Endothelial cell of umbilical vein (primary cell): ENCODE results near the gene ALDH1L1. TPM values are rescaled to one million over a fixed set of nuclear protein-coding genes. Genes with fewer than 3 reads are reported as not detected.

Experiments
- BruUV-seq: library from RNA; stranded (reverse); fragments of 400-500 nt; replicated peaks from 2 replicates; lab custom pipeline; 2021; lab: Mats Ljungman, UMichigan
- CTCF ChIA-PET: fragments of 300-600, 350-600 bp; sonication (Branson Sonifier 250); formaldehyde crosslinking; loops from one replicate; lab custom pipeline; 2021; ENCODE audit warnings: antibody characterized with exemption, inconsistent platforms; lab: Charles Lee
- POLR2A ChIA-PET: fragments of 300-600, 350-600 bp; sonication (Branson Sonifier 250); formaldehyde crosslinking; loops from one replicate; lab custom pipeline; 2021; ENCODE audit warnings: antibody characterized with exemption, inconsistent platforms; lab: Charles Lee
- DNase-seq: peaks from one replicate; pipeline ENCODE4 v3.0.0-alpha.2; 2011; ENCODE audit warnings: low read depth, low spot score
- FAIRE-seq: peaks from 2 replicates; lab custom pipeline; 2011; peaks lifted over from hg19 to GRCh38; lab: Jason Lieb, UNC
- H2AFZ ChIP-seq: 2 replicates; pipeline ENCODE4 v1.6.0; 2012; ENCODE audit warnings: low read depth, low read length, control low read depth, inconsistent platforms
- H3K27ac ChIP-seq: 2 replicates; pipeline ENCODE4 v1.5.1; 2011; ENCODE audit warnings: low read depth, mild to moderate bottlenecking, control low read depth, low read length, moderate library complexity; ENCODE audit not compliant: insufficient read depth
- H3K27me3 ChIP-seq, 2 experiments: 2 replicates each; pipeline versions ENCODE4 v1.6.0 to v1.6.1; 2011; ENCODE audit warnings: low read length in 2 of 2, mixed read lengths in 1 of 2; ENCODE audit not compliant: control insufficient read depth in 2 of 2, insufficient read depth in 2 of 2
- H3K36me3 ChIP-seq, 2 experiments: 2 replicates in 1 of 2; 3 replicates in 1 of 2; pipeline ENCODE4 v1.5.1; 2011; ENCODE audit warnings: low read length in 2 of 2, mild to moderate bottlenecking in 1 of 2, moderate library complexity in 1 of 2; ENCODE audit not compliant: control insufficient read depth in 2 of 2, insufficient read depth in 2 of 2; ENCODE audit errors: extremely low read depth in 1 of 2
- H3K4me1 ChIP-seq: 3 replicates; pipeline ENCODE4 v1.5.1; 2011; ENCODE audit warnings: mild to moderate bottlenecking, low read length; ENCODE audit not compliant: control insufficient read depth, insufficient read depth; ENCODE audit errors: extremely low read depth
- H3K4me2 ChIP-seq: 2 replicates; pipeline ENCODE4 v1.6.1; 2011; ENCODE audit warnings: low read length, control low read depth, mixed read lengths; ENCODE audit not compliant: insufficient read depth
- H3K4me3 ChIP-seq, 3 experiments: fragments of 200-600 bp in 1 of 3; sonication (generic), shearing (Covaris generic) in 1 of 3; replicated peaks in 1 of 3; 2 replicates each; pipeline ENCODE4 v1.5.1; 2011 to 2016; ENCODE audit warnings: control low read depth in 3 of 3, low read length in 3 of 3, mild to moderate bottlenecking in 2 of 3, inconsistent platforms in 1 of 3, low read depth in 1 of 3, moderate library complexity in 1 of 3; ENCODE audit not compliant: insufficient read depth in 1 of 3
- H3K79me2 ChIP-seq: 2 replicates; pipeline ENCODE4 v1.6.0; 2012; ENCODE audit warnings: low read length, inconsistent platforms; ENCODE audit not compliant: control insufficient read depth, insufficient read depth
- H3K9ac ChIP-seq: replicated peaks from 2 replicates; pipeline ENCODE3; 2011; ENCODE audit warnings: low read length, control low read depth; ENCODE audit not compliant: insufficient read depth; ENCODE audit errors: extremely low read depth
- H3K9me1 ChIP-seq: replicated peaks from 3 replicates; pipeline ENCODE4 v1.6.0; 2011; ENCODE audit warnings: mild to moderate bottlenecking, low read length; ENCODE audit not compliant: control insufficient read depth, insufficient read depth; ENCODE audit errors: extremely low read depth
- H3K9me3 ChIP-seq: replicated peaks from 2 replicates; pipeline ENCODE4 v1.5.1; 2012; ENCODE audit warnings: low read length, inconsistent platforms; ENCODE audit not compliant: control insufficient read depth, insufficient read depth
- H4K20me1 ChIP-seq: replicated peaks from 2 replicates; pipeline ENCODE3; 2011; ENCODE audit warnings: mild to moderate bottlenecking, low read length; ENCODE audit not compliant: control insufficient read depth, insufficient read depth; ENCODE audit errors: extremely low read depth
- CTCF ChIP-seq, 2 donors: IDR thresholded peaks; 1 replicate in 1 of 2; 2 replicates in 1 of 2; pipeline ENCODE4 v1.5.1; 2011; ENCODE audit warnings: low read length in 2 of 2, mild to moderate bottlenecking in 2 of 2, moderate library complexity in 2 of 2, control low read depth in 1 of 2, inconsistent platforms in 1 of 2, low read depth in 1 of 2; ENCODE audit not compliant: insufficient read depth in 1 of 2; ENCODE audit errors: extremely low read depth in 1 of 2
- EZH2 ChIP-seq: IDR thresholded peaks from 2 replicates; pipeline ENCODE4 v1.6.1; 2012; ENCODE audit warnings: borderline replicate concordance, low read depth, mild to moderate bottlenecking, moderate library complexity, low read length, inconsistent platforms; ENCODE audit not compliant: severe bottlenecking
- FOS ChIP-seq: IDR thresholded peaks from 2 replicates; pipeline ENCODE4 v1.6.1; 2011; ENCODE audit warnings: mild to moderate bottlenecking, low read length, moderate library complexity, borderline replicate concordance; ENCODE audit not compliant: insufficient read depth
- GATA2 ChIP-seq: IDR thresholded peaks from 2 replicates; pipeline ENCODE4 v1.7.0; 2011; ENCODE audit warnings: low read depth, mild to moderate bottlenecking, moderate library complexity, mixed read lengths, low read length; ENCODE audit not compliant: insufficient read length, insufficient read depth
- JUN ChIP-seq: IDR thresholded peaks from 2 replicates; pipeline ENCODE4 v1.6.1; 2011; ENCODE audit warnings: borderline replicate concordance, low read depth; ENCODE audit not compliant: insufficient read length, insufficient read depth
- MYC ChIP-seq: IDR thresholded peaks from one replicate; pipeline ENCODE4 v1.6.1; 2011; ENCODE audit warnings: mild to moderate bottlenecking, low read depth, low read length
- POLR2A ChIP-seq: IDR thresholded peaks from 2 replicates; pipeline ENCODE4 v1.6.1; 2012; ENCODE audit warnings: low read depth, mild to moderate bottlenecking, control low read depth, low read length
- POLR2AphosphoS5 ChIP-seq: IDR thresholded peaks from 2 replicates; pipeline ENCODE4 v1.6.1; 2012; ENCODE audit warnings: low read depth, mild to moderate bottlenecking, control low read depth, low read length, moderate library complexity; ENCODE audit not compliant: insufficient read depth
- dilution Hi-C: fragments of 300-500 bp; cut with MboI; formaldehyde crosslinking; loops from one replicate; pipeline ENCODE4 v1.15.0; 2019; ENCODE audit warnings: low sequenced_read_pairs; ENCODE audit not compliant: extremely low pct_ligation_motif_present
- intact Hi-C: fragments of 100-400 bp; cut with micrococcal nuclease; formaldehyde crosslinking; loops from one replicate; pipeline ENCODE4 v1.10.0; 2022
- polyA plus RNA-seq, 4 experiments: library from polyadenylated mRNA; depleted of rRNA in 3 of 4; stranded (reverse) in 3 of 4; unstranded in 1 of 4; fragments of >200 nt; gene quantifications; 2 replicates each; pipeline versions ENCODE4 v1.2.1 to v1.2.3, GENCODE V29; 2011 to 2012; ENCODE audit warnings: missing spikeins in 1 of 4
- total RNA-seq: library from RNA; stranded (reverse); gene quantifications from 2 replicates; pipeline ENCODE4 v1.2.3, GENCODE V29; 2021
- TF ChIP-seq, protein P1 (sequence below): IDR thresholded peaks from 2 replicates; pipeline ENCODE4 v1.6.1; 2011; ENCODE audit not compliant: insufficient read depth, insufficient read length

ALDH1L1 gene
- total and polyA plus RNA-seq, 2 donors (not counting 3 experiments of a cell fraction or from before 2014, with no cell fraction given): not detected

DNA sequence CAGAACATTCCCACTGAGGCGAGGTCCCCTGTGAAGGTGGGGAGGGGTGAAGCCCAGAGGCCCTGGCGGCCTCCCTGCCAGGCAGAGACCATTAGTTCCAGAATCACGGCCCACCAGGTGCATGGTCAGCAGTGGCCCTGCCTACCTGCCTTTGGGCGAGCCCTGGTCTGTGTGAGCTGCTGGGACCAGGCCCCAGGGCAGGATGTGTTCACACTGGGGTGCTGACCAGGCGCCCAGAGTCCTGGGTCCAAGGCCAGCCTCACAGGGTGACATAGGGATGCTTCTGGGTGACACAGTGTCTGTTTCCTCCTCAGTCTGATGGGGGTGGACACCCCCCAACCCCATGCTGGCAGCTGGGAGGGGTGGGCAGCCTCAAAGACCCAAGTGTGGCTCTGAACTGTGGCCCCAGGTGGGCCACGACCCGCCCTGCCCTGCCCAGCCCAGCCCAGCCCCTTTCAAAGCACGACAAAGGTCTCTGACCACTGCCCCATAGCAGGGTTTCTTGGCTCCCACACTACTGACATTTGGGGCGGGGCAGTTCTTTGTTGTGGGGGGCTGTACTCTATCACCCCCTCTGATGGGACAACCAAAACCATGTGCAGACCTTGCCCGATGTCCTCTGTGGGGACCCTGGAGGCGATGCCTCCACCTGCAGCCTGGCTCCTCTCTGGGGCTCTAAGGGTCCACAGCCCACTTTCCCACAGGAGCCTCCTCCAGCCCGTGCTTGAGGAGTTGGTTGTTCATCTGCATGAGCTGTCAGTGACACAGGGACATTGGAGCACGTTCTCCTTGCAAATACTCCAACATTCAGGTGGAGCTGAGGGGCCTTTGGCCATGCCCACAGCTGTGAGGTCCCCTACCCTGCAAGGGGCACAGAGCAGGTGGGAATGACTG, 51.6 kb downstream of the ALDH1L1 start:
- no peak overlapping the region for H3K4me3 ChIP-seq
- intact Hi-C loops: no loop called here
- H3K9me1 ChIP-seq: no peaks in the 10 kb centered on the region
- CTCF ChIA-PET: interaction anchor here (0.8 to 2.5 kb wide), 3 partner anchors 38 to 84 kb away, joined by 3 to 9 read pairs (median 3); no protein-coding TSS in a partner anchor
- FAIRE-seq (peak; percentile 4), DNase-seq (no peak)
- dilution Hi-C loops: no loop called here
- H3K9ac ChIP-seq: no peak overlapping the region
- BruUV-seq: no TSS peak
- TF ChIP-seq FOS (no peak), GATA2 (no peak), POLR2AphosphoS5 (no peak), POLR2A (no peak), CTCF (IDR thresholded peaks at IDR 0.05; ENCODE audit: extremely low read depth in 1 of 2, insufficient read depth in 1 of 2, low read depth in 1 of 2, low read length in 2 of 2) (no peak), MYC (no peak), EZH2 (no peak), JUN (no peak)
- TF ChIP-seq, protein P1, sequence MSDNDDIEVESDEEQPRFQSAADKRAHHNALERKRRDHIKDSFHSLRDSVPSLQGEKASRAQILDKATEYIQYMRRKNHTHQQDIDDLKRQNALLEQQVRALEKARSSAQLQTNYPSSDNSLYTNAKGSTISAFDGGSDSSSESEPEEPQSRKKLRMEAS: no peak
- H3K79me2 ChIP-seq: no peaks in the 10 kb centered on the region
- no peak overlapping the region for H3K4me2 ChIP-seq
- peaks cover 0 to 1% of the 10 kb centered on the region in 2 experiments for H3K27me3 ChIP-seq
- POLR2A ChIA-PET: no interaction called here
- no peaks in the 10 kb centered on the region for H4K20me1 ChIP-seq
- no peaks in the 10 kb centered on the region for H3K9me3 ChIP-seq
- no peaks in the 10 kb centered on the region for H3K36me3 ChIP-seq
- H2AFZ ChIP-seq: no peak overlapping the region
- H3K27ac ChIP-seq: no peak overlapping the region
- H3K4me1 ChIP-seq: peaks cover 11% of the 10 kb centered on the region
